ENCODE data around the gene POLD2.
"Not testable (repeated sequence)": the region's sequence is repeated elsewhere in the genome, so short reads cannot be mapped to it uniquely, and the experiment has no call there.

The POLD2 gene

DNA sequence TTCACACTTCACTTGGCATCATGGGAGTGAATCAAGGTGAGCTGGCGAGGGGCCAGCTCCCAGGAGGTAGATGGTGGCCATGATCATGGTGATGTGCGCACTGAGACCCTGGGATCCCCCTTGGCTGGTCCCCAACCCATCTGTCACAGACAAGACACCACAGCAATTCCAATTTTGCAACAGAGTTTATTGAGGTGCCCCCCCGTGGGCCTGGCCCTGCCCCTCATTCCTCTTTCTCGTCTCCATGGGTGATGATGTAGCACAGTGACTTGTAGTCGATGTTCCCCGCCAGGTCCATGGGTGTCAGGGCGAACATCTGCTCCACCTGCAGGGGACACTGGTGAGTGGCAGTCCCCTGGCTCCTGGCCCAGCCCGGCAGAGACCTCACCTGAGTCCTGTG lies 15.3 kb upstream of the POLD2 start:
- no peak for DNase-seq (ENCODE audit: low spot score)

DNA sequence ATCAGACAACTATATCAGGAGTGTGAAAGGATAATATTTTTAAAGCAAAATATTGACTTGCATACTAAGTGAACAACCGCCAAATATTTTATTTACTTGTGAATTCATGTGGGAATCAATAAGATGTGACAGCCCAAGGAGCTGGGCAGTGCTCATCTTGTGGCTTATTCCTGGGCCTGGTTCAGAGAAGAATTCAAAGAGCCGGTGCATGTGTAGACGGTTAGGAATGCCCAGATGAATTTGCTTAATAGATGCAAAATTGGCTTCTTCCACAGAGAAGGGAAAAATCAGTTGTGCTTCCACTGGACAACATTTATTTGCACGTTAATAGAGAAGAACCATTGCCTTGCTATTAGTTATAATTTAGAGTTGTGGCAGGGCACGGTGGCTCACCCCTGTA lies 13.4 kb upstream of the POLD2 start:
- DNase-seq (ENCODE audit: low spot score): no peak

DNA sequence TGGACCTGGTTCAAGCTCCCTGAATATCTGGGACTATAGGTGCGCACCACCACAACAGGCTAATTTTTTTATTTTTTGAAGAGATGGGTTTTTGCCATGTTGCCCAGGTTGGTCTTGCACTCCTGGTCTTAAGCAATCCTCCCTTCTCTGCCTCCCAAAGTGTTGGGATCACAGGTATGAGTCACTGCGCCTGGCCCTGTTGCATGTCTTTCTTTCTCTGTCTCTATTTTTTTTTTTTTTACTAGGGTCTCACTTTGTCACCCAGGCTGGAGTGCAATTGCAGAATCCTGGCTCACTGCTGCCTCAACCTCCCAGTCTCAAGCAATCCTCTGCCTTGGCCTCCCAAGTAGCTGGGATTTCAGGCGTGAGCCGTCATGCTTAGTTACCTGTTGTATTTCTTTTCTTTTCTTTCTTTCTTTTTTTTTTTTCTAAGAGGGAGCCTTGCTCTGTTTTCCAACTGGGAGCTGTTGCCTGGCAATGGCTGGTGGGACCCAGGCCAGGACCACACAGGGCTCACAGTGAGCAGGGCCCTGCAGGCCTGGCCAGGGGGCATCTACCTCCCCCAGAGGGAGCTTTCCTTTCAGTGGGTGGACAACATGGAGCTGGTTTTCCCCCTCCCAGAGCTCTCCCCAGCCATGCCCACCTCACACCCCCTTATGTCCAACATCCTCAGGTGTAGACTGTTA lies 11.7 kb upstream of the POLD2 start:
- DNase-seq (ENCODE audit: low spot score): no peak

DNA sequence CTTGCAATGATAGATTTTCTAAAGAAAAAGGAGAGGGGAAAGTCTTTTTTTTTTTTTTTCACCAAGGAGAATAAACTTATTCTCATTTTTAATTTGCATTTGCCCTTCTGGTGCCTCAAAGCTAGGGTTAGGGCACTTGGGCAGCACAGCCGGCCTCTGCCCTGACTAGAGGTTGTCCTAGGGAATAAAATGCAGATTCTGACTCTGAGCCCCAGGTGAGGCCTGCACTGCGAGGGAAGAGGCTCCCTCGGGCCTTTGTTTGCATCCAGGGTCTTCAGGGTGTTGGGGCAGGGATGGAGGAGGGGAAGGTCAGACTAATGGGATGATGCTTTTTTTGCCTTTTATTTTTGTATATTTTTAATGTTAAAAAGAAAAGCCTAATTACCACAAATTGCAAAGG lies 9.9 kb upstream of the POLD2 start:
- no peak for DNase-seq (ENCODE audit: low spot score)

DNA sequence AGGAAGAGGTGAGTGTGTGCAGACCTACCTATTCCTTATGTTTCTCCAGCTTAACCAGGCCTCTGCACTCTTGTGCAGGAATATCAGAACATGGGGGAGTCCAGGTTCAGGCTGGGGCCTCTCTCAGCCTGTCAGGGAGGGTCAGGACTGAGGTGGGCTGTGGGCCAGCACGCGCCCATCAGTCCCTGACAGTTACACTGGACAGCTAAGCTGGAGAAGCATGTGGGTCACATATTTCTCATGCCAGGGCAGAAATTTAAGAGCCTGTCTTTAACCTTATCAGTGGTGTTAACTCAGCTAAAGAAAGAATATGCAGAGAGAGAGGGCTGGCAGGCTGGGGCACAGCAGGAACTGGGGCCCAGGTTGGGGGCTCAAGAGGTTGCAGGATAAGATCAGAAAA lies 8.7 kb upstream of the POLD2 start:
- DNase-seq (ENCODE audit: low spot score): no peak

DNA sequence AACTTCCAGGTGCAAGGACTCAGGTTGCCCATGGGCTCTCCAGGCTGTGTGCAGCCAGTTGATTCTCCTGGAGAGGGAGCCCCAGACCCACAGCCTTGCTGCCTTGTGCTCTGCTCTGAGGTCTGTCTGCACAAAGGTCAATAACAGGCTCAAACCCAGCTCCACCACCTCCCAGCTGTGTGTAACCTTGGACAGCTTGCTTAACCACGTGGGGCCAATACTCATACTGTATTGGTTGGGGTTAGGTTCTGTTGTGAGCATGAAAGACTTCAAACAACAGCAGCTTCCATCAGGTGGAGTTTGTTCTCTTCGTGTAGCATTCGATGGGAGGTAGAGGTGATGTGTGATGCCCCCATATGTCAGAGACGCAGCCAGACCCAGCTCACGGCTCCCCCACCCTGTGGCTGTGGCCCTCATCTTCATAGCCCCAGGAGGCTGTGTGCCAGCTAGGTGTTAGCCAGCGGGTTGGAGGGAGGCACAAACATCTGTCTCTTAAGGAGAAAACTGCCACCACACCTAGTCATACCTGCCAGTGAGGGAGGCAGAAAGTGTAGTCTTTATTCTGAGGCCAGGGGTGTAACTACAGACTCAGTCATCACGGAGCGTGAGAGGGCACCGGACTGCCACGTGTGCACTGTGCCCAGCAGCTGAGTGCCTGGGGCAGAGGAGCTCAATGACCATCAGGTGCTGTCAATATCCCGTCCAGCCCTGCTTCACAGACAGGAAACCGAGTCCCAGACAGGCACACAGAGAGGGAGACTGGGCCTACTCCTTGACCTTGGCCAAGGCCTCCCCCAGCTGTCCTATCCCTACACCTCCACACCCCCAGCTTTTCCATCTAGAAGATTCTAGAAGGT lies 8.1 kb upstream of the POLD2 start:
- DNase-seq (ENCODE audit: low spot score): peak; percentile 68

DNA sequence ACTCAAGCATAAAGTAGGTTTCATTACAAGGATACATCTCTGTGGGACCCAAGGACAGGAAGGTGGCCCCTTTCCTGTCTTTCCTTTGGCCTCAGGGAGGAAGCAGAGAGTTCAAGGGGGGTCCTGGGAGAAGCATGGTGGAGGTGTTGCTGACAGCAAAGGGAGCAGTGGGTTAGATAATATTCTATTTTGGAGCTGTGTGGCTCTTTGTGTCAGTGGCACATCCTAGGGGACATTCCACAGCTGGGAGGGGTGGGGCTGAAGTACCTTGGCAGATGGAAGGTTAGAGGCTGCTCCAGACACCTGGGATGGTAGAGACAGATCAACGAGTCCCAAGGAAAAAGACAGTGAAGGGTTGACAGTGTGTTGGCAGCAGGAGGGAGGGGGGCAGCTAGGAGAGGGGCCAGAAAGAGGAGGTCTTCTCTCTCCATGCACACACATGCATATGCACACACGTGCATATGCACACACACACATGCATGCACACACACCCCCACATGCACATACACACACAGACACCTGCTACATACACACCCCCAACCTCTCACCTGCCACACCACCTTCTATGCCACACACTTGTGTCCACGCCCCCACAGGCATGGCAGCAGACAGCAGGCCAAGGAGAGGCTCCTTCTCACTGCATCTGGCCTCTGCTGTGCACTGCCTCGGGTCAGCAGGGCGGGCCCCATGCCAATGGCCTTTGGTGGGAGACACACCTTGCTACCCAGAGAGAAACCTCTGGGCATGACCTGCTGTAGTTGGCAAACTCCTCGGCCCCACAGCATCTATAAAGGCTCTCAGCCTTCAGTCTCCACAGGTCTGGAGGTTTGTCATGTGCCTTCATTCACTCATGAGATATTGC lies 5.6 kb upstream of the POLD2 start:
- DNase-seq (ENCODE audit: low spot score): no peak

DNA sequence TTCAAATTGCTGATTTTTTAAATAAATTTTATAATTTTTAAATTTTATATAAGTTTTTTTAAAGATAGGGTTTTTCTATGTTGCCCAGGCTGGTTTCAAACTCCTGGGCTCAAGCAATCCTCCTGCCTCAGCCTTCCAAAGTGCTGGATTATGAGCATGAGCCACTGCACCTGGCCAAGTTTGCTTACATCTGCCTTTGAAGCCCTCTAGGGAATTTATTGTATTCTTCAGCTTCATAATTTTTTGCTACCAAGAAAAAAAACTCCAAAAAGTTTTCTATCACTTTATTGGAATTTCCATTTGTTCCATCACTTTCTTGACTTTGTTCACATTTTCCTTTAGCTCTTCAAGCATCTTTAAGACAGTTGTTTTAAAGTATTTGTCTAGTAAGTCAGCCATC lies 3.8 kb upstream of the POLD2 start:
- DNase-seq (ENCODE audit: low spot score): peak; percentile 61

DNA sequence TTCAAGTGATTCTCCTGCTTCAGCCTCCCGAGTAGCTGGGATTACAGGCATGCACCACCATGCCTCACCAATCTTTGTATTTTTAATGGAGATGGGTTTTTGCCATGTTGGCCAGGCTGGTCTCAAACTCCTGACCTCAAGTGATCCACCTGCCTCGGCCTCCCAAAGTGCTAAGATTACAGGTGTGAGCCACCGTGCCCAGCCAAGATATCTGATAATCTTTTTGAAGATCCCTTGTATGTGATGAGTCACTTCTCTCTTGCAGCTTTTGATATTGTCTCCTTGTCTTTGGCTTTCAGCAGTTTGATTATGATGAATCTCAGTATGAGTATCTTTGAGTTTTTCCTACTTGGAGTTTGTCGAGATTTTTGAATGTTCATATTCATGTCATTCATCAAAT lies 3.2 kb upstream of the POLD2 start:
- DNase-seq (ENCODE audit: low spot score): not testable (repeated sequence)

DNA sequence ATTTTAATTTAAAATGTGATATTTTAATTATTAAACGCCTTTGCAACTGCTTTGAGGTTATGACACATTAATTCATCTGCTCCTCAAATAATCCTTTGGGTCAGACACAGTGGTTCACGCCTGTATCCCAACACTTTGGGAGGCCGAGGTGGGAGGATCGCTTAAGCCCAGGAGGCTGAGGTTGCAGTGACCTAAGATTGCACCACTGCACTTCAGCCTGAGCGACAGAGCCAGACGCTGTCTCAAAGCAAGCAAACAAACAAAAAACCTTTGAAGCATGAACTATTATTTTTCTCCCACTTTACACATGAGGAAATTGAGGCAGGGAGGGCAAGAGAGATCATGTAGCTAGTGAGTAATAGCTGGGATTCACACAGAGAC lies 1.5 kb upstream of the POLD2 start:
- peak; percentile 25 for DNase-seq (ENCODE audit: low spot score)

DNA sequence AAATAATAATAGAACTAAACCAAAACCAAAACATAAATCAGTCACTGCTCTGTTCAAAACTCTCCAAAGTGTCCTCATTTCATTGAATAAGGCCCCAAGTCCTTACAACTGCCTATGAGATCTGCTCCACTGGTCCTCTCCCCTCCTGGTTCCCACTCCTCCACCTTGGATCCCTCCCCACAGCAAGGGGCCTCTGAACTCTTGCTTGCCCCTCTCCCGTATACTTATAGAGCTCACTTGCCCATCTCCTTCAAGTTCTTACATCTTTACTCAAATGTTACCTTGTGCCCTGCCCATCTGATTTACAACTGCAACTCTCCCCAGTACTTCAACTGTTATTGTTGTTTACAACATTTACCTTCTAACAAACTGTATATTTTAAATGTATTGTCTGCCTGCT lies 819 bp downstream of the POLD2 start:
- peak; percentile 47 for DNase-seq (ENCODE audit: low spot score)

DNA sequence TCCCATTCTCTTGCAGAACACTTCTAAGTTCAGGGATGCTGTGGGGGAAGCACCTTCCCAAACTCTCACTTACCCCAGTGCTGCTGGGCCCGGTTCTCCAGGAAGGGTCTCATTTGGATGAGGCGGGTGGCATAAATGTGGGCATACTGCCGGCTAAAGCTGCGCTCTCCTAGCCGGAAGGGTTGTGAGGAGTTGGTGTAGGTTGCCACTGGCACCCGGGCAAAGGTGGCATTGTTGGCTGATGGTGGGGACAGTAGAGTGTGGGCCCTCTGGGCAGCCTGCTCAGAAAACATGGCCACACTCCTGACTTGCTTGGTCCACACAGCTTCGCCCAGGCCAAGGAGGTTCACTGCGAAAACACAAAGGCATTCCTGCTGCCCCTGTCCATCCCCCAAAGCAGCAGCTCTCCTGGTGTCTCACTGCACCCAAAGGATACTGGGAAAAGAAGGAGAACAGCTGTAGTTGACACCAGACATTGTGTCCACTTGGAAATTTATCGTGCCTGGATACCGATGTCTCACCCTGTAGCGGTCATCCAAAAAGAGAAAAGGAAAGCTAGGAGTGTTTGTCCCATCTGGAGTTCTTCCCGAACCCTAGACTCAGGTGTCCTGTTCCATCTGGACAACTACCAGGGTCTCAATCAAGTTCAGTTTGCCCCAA lies 1.5 kb downstream of the POLD2 start:
- DNase-seq (ENCODE audit: low spot score): no peak

DNA sequence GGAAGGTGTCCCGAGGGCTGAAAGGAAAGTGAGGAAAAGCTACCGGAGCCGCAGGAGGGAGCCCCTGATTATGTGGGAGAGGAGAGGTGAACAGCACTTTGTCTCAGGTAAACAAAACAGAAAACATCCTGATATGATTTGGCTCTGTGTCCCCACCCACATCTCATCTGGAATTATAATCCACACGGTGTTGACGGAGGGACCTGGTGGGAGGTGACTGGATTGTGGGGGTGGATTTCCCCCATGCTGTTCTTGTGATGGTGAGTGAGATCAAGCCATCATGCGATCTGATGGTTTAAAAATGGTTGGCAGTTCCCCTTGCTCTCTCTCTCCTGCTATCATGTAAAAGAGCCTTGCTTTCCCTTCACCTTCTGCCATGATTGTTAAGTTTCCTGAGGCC lies 3.0 kb downstream of the POLD2 start:
- no peak for DNase-seq (ENCODE audit: low spot score)

DNA sequence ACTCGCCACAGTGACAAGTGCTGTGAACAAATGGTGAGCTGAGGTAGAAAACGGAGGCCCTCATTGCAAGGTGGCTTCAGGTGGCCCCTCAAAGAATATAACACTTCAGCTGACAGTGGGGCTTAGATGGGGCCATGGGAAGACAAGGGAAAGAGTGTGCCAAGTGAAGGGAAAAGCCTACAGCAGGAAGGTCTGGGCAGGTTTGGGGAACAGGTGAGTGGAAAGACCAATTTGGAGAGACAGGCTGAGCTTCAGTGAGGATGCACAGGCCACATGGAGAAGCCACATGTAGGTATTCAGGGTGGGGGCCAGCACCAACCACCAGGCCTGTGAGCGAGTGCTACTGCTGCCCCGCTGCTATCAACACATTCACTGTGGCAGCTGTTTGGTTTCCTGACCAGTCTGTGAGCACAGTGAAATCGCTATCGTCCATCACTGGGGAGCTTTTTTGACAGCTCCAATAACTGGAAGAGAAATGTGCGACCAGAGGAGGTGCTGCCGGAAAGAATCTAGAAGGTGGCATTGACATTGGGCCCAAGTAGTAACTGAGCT lies 3.4 kb downstream of the POLD2 start:
- no peak for DNase-seq (ENCODE audit: low spot score)

DNA sequence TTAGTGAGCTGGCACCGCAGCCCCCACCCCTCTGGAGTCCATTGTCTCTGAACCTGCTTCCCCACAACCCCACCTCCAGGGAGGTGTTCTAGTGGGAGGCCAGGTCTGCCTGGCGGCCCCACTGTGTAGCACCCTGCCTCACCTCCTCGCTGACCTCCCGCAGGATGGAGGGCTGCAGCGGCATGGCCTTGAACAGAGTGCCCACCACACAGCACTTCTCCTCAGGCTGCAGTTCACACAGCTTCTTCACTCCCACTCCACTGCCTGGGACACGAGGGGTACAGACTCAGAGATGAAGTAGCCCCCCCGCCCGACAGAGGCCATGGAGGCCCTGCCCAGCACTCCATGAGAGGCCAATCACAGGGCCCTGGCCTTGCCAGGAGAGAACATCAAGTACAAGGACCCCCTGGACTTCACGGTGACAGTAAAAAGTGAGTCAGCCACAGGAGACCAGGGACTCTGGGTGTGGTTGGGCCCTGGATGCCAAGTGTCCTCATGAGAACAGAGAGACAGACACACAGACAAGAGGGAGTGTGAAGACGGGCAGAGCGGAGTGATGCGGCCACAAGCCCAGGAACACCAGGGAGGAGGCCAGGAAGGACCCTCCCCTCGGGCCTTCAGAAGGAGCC lies 5.4 kb downstream of the POLD2 start:
- DNase-seq (ENCODE audit: low spot score): no peak

DNA sequence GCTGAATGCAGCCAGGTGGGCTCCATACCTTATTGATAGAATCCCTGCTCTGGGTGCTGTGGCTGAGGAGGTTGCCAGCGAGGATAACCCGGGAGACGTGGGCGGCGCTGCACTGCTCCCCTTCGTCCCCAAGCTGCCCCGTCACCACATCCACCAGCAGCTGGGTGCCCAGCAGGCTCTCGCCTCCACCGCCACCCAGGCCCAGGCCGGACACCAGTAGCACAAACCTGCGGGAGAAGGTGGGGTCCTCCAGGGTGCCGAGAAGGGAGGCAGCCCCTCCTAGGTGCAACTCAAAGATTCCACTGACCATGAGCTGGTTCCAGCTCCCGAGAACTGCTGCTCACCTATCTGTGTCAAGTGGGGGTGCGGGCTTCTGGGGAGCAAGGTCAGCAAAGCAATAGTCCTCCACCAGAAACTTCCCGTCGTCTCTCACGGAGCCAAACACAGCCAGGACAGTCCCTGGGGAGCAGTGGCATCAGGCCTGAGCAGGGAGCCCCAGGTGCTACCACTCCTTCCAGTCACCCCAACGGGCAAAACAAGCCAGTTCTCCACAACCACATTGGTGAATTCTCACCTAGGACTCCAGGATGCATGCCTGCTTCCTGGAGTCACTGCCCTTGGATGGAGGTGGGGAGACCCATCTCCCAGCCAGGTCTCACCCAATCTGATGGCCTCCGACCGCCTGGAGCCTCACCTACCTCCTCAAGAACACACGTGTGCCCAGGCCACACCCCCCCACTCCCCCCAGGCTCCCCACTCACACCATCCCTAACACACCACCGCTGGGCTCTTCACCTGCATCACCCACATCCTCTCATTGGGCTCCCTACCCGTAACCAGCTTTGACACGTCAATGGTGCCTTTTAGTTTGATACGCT lies 6.3 kb downstream of the POLD2 start:
- DNase-seq (ENCODE audit: low spot score): no peak

DNA sequence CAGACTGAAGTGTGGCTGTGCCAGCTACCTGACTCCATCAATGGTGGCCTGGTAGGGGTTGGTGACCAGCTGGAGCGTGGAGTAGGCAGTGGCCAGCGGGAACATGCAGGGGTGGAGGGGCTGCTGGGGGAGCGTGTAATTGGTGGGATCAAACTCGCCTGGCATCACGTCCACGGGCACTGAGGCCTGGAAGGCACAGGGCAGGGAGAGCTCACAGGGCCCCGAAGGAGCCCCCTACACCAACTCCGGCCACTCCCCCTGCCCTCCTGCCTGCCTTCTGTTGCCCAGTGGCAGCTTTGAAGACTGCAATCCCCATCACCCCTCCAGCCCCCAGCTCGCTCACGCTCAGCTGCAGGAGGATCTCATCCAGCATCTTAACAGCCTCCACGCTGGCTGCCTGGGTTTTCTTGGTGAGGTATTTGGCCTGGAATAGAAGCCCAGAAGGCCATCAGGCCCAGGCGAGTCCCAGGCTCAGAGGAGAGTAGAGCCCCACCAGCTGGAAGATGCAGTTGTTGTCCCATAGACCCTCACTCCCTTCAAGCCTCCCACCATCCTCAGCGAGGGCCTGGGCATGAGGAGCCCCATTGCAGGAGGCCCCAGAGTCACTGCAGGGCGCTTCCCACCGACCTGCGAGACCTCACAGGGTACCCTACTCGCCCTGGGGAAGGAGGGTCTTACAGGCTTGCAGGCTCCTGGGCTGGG lies 7.1 kb downstream of the POLD2 start:
- no peak for DNase-seq (ENCODE audit: low spot score)

DNA sequence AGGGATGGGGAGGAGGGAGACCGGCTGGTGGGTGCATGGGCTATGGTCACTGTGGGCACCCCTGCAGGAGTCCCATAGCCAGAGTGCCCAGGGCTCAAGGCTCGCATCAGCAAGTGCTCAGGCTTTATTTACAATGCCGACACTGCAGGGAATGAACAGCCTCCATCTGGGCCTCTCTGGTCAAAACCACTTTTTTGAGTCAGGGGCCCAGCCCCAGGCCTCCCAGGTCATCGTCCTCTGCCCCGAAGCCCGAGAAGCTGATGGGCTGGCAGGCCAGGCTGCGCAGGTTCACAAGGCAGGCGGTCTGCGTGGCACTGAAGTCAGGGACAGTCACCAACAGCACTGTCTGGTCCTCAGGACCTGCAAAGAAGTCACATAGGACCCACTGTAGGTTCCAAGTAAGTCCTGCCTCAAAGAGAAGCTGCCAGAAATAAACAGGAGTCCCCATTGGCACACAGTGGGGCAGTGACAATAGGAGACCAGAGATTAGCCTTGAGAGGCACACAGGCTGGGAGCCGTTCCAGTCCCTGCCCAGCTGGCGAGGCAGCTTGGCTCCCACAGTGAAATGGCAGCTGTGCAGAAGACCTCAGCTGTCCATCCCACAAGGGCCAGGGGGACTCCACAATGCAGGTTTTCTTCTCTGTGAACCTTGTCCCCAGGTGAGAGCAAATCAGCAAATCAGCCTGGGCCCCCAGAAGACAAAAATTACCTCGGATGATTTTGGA lies 8.6 kb downstream of the POLD2 start:
- no peak for DNase-seq (ENCODE audit: low spot score)

DNA sequence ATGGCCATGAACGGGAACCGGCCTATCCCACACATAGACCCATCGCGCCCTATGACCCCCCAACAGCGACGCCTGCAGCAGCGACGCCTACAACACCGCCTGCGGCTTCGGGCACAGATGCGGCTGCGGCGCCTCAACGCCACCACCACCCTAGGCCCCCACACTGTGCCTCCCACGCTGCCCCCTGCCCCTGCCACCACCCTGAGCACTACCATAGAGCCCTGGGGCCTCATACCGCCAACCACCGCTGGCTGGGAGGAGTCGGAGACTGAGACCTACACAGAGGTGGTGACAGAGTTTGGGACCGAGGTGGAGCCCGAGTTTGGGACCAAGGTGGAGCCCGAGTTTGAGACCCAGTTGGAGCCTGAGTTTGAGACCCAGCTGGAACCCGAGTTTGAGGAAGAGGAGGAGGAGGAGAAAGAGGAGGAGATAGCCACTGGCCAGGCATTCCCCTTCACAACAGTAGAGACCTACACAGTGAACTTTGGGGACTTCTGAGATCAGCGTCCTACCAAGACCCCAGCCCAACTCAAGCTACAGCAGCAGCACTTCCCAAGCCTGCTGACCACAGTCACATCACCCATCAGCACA lies 9.5 kb downstream of the POLD2 start:
- no peak for DNase-seq (ENCODE audit: low spot score)

Data from NAMALWA (cell line).